ENCODE measurements around the gene CCL2. TPM values are rescaled to one million over a fixed set of nuclear protein-coding genes. Genes with fewer than 3 reads are reported as not detected.

Gene CCL2
- total RNA-seq, 1 experiment from 2014 or later = not detected

DNA sequence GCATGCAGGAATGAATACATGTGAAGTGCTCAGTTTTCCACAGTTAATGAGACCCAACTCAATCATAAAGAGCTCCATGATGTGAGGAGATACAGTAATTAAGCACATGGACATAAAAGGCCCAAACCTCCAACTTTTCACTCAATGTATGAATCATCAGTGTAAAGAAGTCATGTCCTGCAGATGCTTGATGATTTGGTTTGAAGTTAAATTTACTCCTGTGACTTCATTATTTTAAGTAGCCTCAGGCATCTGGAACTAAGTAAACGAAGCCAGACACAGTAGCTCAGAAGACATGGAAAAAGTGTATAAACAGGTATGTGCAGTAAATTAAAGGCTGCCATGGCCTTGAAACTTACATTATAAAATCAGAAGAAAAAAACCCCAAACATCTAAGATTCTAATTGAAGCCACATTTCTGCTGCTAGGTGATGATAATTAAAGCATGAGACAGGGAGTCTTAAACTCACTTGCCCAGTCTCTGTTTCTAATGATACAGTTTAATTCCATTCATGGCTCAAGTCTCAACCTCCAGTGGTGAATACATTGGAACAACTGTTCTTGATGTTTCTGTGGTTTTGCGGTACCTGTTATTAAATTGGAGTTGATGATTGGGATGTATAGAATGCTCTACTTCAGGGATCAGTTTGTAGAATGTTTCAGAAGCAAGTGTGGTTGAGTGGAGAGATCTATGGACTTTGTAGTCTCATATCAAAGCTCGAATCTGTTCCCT lies 28.9 kb upstream of the CCL2 start:
- intact Hi-C loops (cut with micrococcal nuclease) = no loop called here
- no peaks in the 10 kb centered on the region for H4K20me1 ChIP-seq (ENCODE audit: insufficient read depth)
- no peak overlapping the region for H3K4me2 ChIP-seq (ENCODE audit: low read length)
- no peaks in the 10 kb centered on the region for H3K9me2 ChIP-seq (ENCODE audit: insufficient read depth)
- BruUV-seq (replicated peaks) = no TSS peak
- H3K9ac ChIP-seq (ENCODE audit: low read length) = no peak overlapping the region
- H3K9me3 ChIP-seq (ENCODE audit: control insufficient read depth in 1 of 2, insufficient read depth in 1 of 2, low read depth in 1 of 2, low read length in 2 of 2) = peaks cover 5 to 10% of the 10 kb centered on the region in 2 experiments; a peak in 1 of 4 replicates
- no peak overlapping the region for H2AFZ ChIP-seq (ENCODE audit: low read depth, low read length, poor library complexity, severe bottlenecking)
- H3K79me2 ChIP-seq (ENCODE audit: insufficient read depth, low read length) = no peaks in the 10 kb centered on the region
- ChIA-PET CTCF (no interaction called here), POLR2A (no interaction called here), RAD21 (ENCODE audit: low non-redundant PET in 1 of 2, low total read pairs in 2 of 2, uncharacterized antibody in 2 of 2, unreplicated experiment in 2 of 2) (no interaction called here)
- H3K27me3 ChIP-seq (ENCODE audit: insufficient read depth, low read length) = no peaks in the 10 kb centered on the region
- no peaks in the 10 kb centered on the region for H3K4me1 ChIP-seq (ENCODE audit: control insufficient read depth in 1 of 2, insufficient read depth in 2 of 2, low read length in 2 of 2)
- no peak overlapping the region for H3K4me3 ChIP-seq (replicated peaks in 1 of 2; ENCODE audit: low read depth in 1 of 2, low read length in 2 of 2)
- ATAC-seq (no peak), DNase-seq (ENCODE audit: low read depth, low spot score) (no peak)
- no peaks in the 10 kb centered on the region for H3K36me3 ChIP-seq (ENCODE audit: control insufficient read depth in 1 of 2, insufficient read depth in 2 of 2, low read length in 2 of 2)
- TF ChIP-seq EZH2phosphoT487 (IDR thresholded peaks at IDR 0.05; ENCODE audit: borderline replicate concordance) = no peak
- no peak for TF ChIP-seq ELF1 (IDR thresholded peaks at IDR 0.05; ENCODE audit: borderline replicate concordance, low read depth)
- no peak for TF ChIP-seq ZFX (IDR thresholded peaks at IDR 0.05)
- TF ChIP-seq SP1 (IDR thresholded peaks at IDR 0.05; ENCODE audit: low read depth) = no peak
- TF ChIP-seq, protein P1, sequence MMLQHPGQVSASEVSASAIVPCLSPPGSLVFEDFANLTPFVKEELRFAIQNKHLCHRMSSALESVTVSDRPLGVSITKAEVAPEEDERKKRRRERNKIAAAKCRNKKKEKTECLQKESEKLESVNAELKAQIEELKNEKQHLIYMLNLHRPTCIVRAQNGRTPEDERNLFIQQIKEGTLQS (IDR thresholded peaks at IDR 0.05) = no peak
- TF ChIP-seq ZNF274 (IDR thresholded peaks at IDR 0.05; ENCODE audit: low read depth, low read length) = no peak
- TF ChIP-seq, protein P2, sequence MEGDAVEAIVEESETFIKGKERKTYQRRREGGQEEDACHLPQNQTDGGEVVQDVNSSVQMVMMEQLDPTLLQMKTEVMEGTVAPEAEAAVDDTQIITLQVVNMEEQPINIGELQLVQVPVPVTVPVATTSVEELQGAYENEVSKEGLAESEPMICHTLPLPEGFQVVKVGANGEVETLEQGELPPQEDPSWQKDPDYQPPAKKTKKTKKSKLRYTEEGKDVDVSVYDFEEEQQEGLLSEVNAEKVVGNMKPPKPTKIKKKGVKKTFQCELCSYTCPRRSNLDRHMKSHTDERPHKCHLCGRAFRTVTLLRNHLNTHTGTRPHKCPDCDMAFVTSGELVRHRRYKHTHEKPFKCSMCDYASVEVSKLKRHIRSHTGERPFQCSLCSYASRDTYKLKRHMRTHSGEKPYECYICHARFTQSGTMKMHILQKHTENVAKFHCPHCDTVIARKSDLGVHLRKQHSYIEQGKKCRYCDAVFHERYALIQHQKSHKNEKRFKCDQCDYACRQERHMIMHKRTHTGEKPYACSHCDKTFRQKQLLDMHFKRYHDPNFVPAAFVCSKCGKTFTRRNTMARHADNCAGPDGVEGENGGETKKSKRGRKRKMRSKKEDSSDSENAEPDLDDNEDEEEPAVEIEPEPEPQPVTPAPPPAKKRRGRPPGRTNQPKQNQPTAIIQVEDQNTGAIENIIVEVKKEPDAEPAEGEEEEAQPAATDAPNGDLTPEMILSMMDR (IDR thresholded peaks at IDR 0.05 in 2 of 3, conservative IDR thresholded peaks at IDR 0.05 in 1 of 3; ENCODE audit: borderline replicate concordance in 1 of 3, insufficient read depth in 1 of 3, low read depth in 2 of 3, low read length in 2 of 3) = no peak
- no peak overlapping the region for H3K27ac ChIP-seq (ENCODE audit: low read depth, low read length)

DNA sequence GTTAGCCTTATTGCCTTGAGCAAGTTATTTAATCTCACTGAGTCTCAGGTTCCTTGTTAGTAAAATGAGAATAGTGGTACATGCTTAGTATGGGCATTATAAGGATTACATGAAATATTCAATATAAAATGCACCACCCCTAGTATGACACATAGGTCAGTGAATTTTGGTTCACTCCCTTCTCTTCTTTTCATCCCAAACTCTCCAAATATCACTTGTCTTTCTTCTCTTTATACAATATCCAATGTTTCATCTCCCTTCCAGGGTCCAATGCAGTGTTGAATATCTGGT lies 28.4 kb upstream of the CCL2 start:
- H3K4me3 ChIP-seq (replicated peaks in 1 of 2; ENCODE audit: low read depth in 1 of 2, low read length in 2 of 2) = no peak overlapping the region
- H3K9me2 ChIP-seq (ENCODE audit: insufficient read depth) = no peaks in the 10 kb centered on the region
- RAD21 ChIA-PET (ENCODE audit: low non-redundant PET in 1 of 2, low total read pairs in 2 of 2, uncharacterized antibody in 2 of 2, unreplicated experiment in 2 of 2) = no interaction called here
- no peaks in the 10 kb centered on the region for H3K4me1 ChIP-seq (ENCODE audit: control insufficient read depth in 1 of 2, insufficient read depth in 2 of 2, low read length in 2 of 2)
- ATAC-seq = no peak
- BruUV-seq (replicated peaks) = no TSS peak
- no peak overlapping the region for H3K27ac ChIP-seq (ENCODE audit: low read depth, low read length)
- no peaks in the 10 kb centered on the region for H3K79me2 ChIP-seq (ENCODE audit: insufficient read depth, low read length)
- no peak overlapping the region for H3K4me2 ChIP-seq (ENCODE audit: low read length)
- POLR2A ChIA-PET = no interaction called here
- DNase-seq (ENCODE audit: low read depth, low spot score) = no peak
- no peaks in the 10 kb centered on the region for H4K20me1 ChIP-seq (ENCODE audit: insufficient read depth)
- H3K9ac ChIP-seq (ENCODE audit: low read length) = no peak overlapping the region
- H2AFZ ChIP-seq (ENCODE audit: low read depth, low read length, poor library complexity, severe bottlenecking) = no peak overlapping the region
- no peaks in the 10 kb centered on the region for H3K27me3 ChIP-seq (ENCODE audit: insufficient read depth, low read length)
- CTCF ChIA-PET = no interaction called here
- intact Hi-C loops (cut with micrococcal nuclease) = no loop called here
- no peaks in the 10 kb centered on the region for H3K36me3 ChIP-seq (ENCODE audit: control insufficient read depth in 1 of 2, insufficient read depth in 2 of 2, low read length in 2 of 2)
- peaks cover 5 to 10% of the 10 kb centered on the region in 2 experiments; a peak in 1 of 4 replicates for H3K9me3 ChIP-seq (ENCODE audit: control insufficient read depth in 1 of 2, insufficient read depth in 1 of 2, low read depth in 1 of 2, low read length in 2 of 2)
- TF ChIP-seq, protein P3, sequence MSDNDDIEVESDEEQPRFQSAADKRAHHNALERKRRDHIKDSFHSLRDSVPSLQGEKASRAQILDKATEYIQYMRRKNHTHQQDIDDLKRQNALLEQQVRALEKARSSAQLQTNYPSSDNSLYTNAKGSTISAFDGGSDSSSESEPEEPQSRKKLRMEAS (IDR thresholded peaks at IDR 0.05) = no peak
- no peak for TF ChIP-seq CEBPB (IDR thresholded peaks at IDR 0.05; ENCODE audit: low read depth)
- no peak for TF ChIP-seq SP1 (IDR thresholded peaks at IDR 0.05; ENCODE audit: low read depth)
- no peak for TF ChIP-seq SIN3A (IDR thresholded peaks at IDR 0.05; ENCODE audit: low read depth)
- no peak for TF ChIP-seq TCF7L2 (IDR thresholded peaks at IDR 0.05; ENCODE audit: borderline replicate concordance, extremely low read depth, insufficient read depth, insufficient read length)
- TF ChIP-seq YY1 (IDR thresholded peaks at IDR 0.05; ENCODE audit: extremely low read depth, insufficient replicate concordance, low read depth, low read length) = no peak
- TF ChIP-seq EGR1 (IDR thresholded peaks at IDR 0.05; ENCODE audit: low read depth) = no peak
- TF ChIP-seq CBX3 (IDR thresholded peaks at IDR 0.05; ENCODE audit: low read depth) = no peak
- no peak for TF ChIP-seq EZH2 (IDR thresholded peaks at IDR 0.05)
- no peak for TF ChIP-seq EZH2phosphoT487 (IDR thresholded peaks at IDR 0.05; ENCODE audit: borderline replicate concordance)
- no peak for TF ChIP-seq RAD21 (IDR thresholded peaks at IDR 0.05; ENCODE audit: low read depth)
- TF ChIP-seq, protein P4, sequence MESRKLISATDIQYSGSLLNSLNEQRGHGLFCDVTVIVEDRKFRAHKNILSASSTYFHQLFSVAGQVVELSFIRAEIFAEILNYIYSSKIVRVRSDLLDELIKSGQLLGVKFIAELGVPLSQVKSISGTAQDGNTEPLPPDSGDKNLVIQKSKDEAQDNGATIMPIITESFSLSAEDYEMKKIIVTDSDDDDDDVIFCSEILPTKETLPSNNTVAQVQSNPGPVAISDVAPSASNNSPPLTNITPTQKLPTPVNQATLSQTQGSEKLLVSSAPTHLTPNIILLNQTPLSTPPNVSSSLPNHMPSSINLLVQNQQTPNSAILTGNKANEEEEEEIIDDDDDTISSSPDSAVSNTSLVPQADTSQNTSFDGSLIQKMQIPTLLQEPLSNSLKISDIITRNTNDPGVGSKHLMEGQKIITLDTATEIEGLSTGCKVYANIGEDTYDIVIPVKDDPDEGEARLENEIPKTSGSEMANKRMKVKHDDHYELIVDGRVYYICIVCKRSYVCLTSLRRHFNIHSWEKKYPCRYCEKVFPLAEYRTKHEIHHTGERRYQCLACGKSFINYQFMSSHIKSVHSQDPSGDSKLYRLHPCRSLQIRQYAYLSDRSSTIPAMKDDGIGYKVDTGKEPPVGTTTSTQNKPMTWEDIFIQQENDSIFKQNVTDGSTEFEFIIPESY (IDR thresholded peaks at IDR 0.05; ENCODE audit: extremely low read depth, insufficient replicate concordance, low read length) = no peak
- TF ChIP-seq ELF1 (IDR thresholded peaks at IDR 0.05; ENCODE audit: borderline replicate concordance, low read depth) = no peak

All from HCT116 (cell line).